Measurements from ENCODE around the gene PPEF2.

The PPEF2 gene

GRCh38 chr4:75891611-75892010 is 10.6 kb downstream of the PPEF2 start:
- H3K4me2 ChIP-seq (ENCODE audit: low read depth, low read length), result no peak overlapping the region
- H3F3A ChIP-seq (ENCODE audit: insufficient read depth, low read length), result no peaks in the 10 kb centered on the region
- no peak for TF ChIP-seq CTCF (IDR thresholded peaks at IDR 0.05; ENCODE audit: low read length)
- TF ChIP-seq EZH2phosphoT487 (IDR thresholded peaks at IDR 0.05; ENCODE audit: low read length), result no peak
- no peak for TF ChIP-seq EZH2 (optimal IDR thresholded peaks at IDR 0.05; ENCODE audit: low read depth, low read length)
- no peak for DNase-seq
- H3K9me2 ChIP-seq (replicated peaks; ENCODE audit: insufficient read depth, low read length), result no peaks in the 10 kb centered on the region
- no peaks in the 10 kb centered on the region for H4K20me1 ChIP-seq (ENCODE audit: insufficient read depth, low read length)
- no peaks in the 10 kb centered on the region for H3K9me3 ChIP-seq (replicated peaks; ENCODE audit: insufficient read depth, low read length)
- no peaks in the 10 kb centered on the region for H3K36me3 ChIP-seq (replicated peaks; ENCODE audit: insufficient read depth, low read length)
- H3K27me3 ChIP-seq (replicated peaks; ENCODE audit: insufficient read depth, low read length), result no peaks in the 10 kb centered on the region
- no peak overlapping the region for H3K9ac ChIP-seq (ENCODE audit: low read length)
- H3K4me3 ChIP-seq (ENCODE audit: low read length), result no peak overlapping the region
- no peaks in the 10 kb centered on the region for H3K79me2 ChIP-seq (ENCODE audit: low read length)
- H3K27ac ChIP-seq (ENCODE audit: low read length), result no peak overlapping the region
- H3K4me1 ChIP-seq (ENCODE audit: low read length), result no peaks in the 10 kb centered on the region
- H2AFZ ChIP-seq (ENCODE audit: low read length), result no peak overlapping the region

DNA sequence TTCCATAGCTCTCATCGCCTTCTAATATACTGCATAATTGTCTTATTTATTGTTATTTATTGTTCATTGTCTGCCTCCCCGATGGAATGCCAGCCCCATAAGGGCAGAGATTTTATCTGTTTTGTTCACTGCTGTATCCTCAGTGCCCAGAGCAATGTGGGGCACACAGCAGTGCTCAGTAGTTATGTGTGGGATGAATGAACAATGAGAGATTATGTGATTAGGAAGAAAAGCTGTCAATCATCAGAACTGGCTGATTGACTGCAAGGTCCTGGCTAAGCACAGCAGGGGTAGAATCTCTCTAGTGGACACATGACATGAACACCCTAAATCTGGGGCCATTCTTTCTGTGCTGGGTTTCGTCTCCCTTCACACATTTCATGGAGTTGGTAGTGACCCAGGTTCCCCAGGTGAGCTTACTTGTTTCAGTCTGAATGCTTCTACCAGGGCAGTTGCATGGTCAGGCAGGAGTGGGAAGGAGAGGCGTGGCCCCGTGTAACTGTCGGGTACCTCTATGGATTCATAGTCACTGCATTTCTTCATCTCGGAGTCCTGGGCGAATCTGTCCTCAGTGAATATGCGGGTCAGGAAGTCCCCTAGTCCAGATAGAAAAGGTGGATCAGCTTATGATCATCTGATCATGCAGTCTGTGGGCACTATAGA is 12.6 kb downstream of the PPEF2 start:
- H3K9me2 ChIP-seq (replicated peaks; ENCODE audit: insufficient read depth, low read length), result no peaks in the 10 kb centered on the region
- H3K4me2 ChIP-seq (ENCODE audit: low read depth, low read length), result no peak overlapping the region
- no peaks in the 10 kb centered on the region for H4K20me1 ChIP-seq (ENCODE audit: insufficient read depth, low read length)
- no peaks in the 10 kb centered on the region for H3K9me3 ChIP-seq (replicated peaks; ENCODE audit: insufficient read depth, low read length)
- H3K27ac ChIP-seq (ENCODE audit: low read length), result no peak overlapping the region
- H3K9ac ChIP-seq (ENCODE audit: low read length), result no peak overlapping the region
- H3F3A ChIP-seq (ENCODE audit: insufficient read depth, low read length), result no peaks in the 10 kb centered on the region
- H3K36me3 ChIP-seq (replicated peaks; ENCODE audit: insufficient read depth, low read length), result no peaks in the 10 kb centered on the region
- no peak for TF ChIP-seq EZH2phosphoT487 (IDR thresholded peaks at IDR 0.05; ENCODE audit: low read length)
- no peak for TF ChIP-seq CTCF (IDR thresholded peaks at IDR 0.05; ENCODE audit: low read length)
- TF ChIP-seq EZH2 (optimal IDR thresholded peaks at IDR 0.05; ENCODE audit: low read depth, low read length), result no peak
- no peaks in the 10 kb centered on the region for H3K79me2 ChIP-seq (ENCODE audit: low read length)
- no peak for DNase-seq
- H3K27me3 ChIP-seq (replicated peaks; ENCODE audit: insufficient read depth, low read length), result no peaks in the 10 kb centered on the region
- H2AFZ ChIP-seq (ENCODE audit: low read length), result no peak overlapping the region
- no peak overlapping the region for H3K4me3 ChIP-seq (ENCODE audit: low read length)
- no peaks in the 10 kb centered on the region for H3K4me1 ChIP-seq (ENCODE audit: low read length)

DNA sequence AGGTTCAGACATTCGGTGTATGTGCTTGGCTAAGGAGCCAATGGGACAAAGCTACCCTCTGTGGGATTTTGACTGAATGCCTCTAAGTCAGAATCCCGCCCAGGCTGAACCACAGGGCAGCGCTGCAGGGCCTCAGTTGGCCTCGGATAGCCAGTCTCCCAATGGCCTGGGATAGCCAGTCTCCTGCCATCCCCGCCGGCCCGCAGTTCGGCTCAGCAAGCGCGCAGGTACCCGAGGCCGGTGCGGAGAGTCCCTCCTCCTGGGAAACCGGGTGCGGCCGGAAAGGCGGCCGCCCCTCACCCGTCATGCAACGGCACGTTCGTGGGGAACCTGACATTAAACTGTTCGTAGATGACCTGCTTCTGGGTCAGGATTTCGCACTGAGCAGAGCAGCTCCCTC is 16.1 kb downstream of the PPEF2 start:
- Histone ChIP-seq H4K20me1 (ENCODE audit: insufficient read depth, low read length) (no peaks in the 10 kb centered on the region), H3F3A (ENCODE audit: insufficient read depth, low read length) (no peaks in the 10 kb centered on the region), H3K36me3 (replicated peaks; ENCODE audit: insufficient read depth, low read length) (no peaks in the 10 kb centered on the region), H2AFZ (ENCODE audit: low read length) (no peak overlapping the region), H3K9ac (ENCODE audit: low read length) (no peak overlapping the region), H3K9me3 (replicated peaks; ENCODE audit: insufficient read depth, low read length) (no peaks in the 10 kb centered on the region), H3K27ac (ENCODE audit: low read length) (no peak overlapping the region), H3K4me3 (ENCODE audit: low read length) (no peak overlapping the region), H3K4me1 (ENCODE audit: low read length) (no peaks in the 10 kb centered on the region), H3K9me2 (replicated peaks; ENCODE audit: insufficient read depth, low read length) (no peaks in the 10 kb centered on the region), H3K4me2 (ENCODE audit: low read depth, low read length) (no peak overlapping the region), H3K79me2 (ENCODE audit: low read length) (no peaks in the 10 kb centered on the region), H3K27me3 (replicated peaks; ENCODE audit: insufficient read depth, low read length) (no peaks in the 10 kb centered on the region)
- TF ChIP-seq EZH2 (optimal IDR thresholded peaks at IDR 0.05; ENCODE audit: low read depth, low read length) (no peak), CTCF (IDR thresholded peaks at IDR 0.05; ENCODE audit: low read length) (no peak), EZH2phosphoT487 (IDR thresholded peaks at IDR 0.05; ENCODE audit: low read length) (no peak)
- no peak for DNase-seq
